SHP77 (cell line): ENCODE measurements around the gene RUNX1.

ENCODE experiments used
- DNase-seq, 2 experiments: peaks; one replicate each; lab custom pipeline; 2025; lab: John Stamatoyannopoulos, UW

Gene RUNX1

DNA sequence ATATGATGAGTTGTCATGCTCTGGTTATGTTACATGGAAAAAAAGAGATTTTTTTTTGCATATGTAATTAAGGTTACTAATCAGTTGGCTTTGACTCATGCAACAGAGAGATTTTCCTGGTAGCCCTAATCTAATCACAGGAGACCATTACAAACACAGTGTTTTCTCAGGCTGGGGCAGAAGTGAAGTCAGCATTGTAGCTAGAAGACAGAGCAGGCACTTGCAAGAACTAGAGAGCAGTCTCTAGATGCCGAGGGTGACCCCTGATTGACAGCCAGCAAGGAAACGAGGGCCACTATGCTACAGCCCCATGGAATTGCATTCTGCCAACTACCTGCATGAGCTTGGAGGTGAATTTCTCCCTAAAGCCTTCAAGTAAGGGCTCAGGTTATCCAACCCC, 151.3 kb downstream of the RUNX1 start:
- DNase-seq: no peak

- no peak for DNase-seq
These were observed 154.7 kb downstream of the RUNX1 start for GRCh38 chr21:34894401-34894800.

GRCh38 chr21:34892209-34892608, 156.9 kb downstream of the RUNX1 start:
- no peak for DNase-seq

- DNase-seq: no peak
These were observed 157.5 kb downstream of the RUNX1 start for GRCh38 chr21:34891613-34891943.

- no peak for DNase-seq
These were observed 158.1 kb downstream of the RUNX1 start for GRCh38 chr21:34890724-34891612.

- no peak for DNase-seq
These were observed 158.7 kb downstream of the RUNX1 start for GRCh38 chr21:34890470-34890723.

DNA sequence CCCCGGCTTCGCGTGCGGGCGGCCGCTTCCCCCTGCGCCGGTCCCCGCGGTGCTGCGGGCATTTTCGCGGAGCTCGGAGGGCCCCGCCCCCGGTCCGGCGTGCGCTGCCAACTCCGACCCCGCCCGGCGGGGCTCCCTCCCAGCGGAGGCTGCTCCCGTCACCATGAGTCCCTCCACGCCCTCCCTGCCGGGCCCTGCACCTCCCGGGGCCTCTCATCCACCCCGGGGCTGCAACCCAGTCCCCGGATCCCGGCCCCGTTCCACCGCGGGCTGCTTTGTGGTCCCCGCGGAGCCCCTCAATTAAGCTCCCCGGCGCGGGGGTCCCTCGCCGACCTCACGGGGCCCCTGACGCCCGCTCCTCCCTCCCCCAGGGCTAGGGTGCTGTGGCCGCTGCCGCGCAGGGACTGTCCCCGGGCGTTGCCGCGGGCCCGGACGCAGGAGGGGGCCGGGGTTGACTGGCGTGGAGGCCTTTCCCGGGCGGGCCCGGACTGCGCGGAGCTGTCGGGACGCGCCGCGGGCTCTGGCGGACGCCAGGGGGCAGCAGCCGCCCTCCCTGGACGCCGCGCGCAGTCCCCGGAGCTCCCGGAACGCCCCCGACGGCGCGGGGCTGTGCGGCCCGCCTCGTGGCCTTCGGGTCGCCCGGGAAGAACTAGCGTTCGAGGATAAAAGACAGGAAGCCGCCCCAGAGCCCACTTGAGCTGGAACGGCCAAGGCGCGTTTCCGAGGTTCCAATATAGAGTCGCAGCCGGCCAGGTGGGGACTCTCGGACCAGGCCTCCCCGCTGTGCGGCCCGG, 159.2 kb downstream of the RUNX1 start:
- peak; percentile 22 to 63 for DNase-seq

DNA sequence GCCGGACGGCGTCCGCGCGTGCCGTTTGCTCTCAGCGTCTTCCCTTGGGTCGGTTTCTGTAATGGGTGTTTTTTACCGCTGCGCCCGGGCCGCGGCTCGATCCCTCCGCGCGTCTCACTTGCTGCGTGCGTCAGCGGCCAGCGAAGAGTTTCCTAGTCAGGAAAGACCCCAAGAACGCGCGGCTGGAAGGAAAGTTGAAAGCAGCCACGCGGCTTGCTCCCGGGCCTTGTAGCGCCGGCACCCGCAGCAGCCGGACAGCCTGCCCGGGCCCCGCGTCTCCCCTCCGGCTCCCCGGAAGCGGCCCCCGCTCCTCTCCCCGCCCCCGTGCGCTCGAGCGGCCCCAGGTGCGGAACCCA, 159.8 kb downstream of the RUNX1 start:
- DNase-seq: peak in 1 of 2 experiments; percentile 41

DNA sequence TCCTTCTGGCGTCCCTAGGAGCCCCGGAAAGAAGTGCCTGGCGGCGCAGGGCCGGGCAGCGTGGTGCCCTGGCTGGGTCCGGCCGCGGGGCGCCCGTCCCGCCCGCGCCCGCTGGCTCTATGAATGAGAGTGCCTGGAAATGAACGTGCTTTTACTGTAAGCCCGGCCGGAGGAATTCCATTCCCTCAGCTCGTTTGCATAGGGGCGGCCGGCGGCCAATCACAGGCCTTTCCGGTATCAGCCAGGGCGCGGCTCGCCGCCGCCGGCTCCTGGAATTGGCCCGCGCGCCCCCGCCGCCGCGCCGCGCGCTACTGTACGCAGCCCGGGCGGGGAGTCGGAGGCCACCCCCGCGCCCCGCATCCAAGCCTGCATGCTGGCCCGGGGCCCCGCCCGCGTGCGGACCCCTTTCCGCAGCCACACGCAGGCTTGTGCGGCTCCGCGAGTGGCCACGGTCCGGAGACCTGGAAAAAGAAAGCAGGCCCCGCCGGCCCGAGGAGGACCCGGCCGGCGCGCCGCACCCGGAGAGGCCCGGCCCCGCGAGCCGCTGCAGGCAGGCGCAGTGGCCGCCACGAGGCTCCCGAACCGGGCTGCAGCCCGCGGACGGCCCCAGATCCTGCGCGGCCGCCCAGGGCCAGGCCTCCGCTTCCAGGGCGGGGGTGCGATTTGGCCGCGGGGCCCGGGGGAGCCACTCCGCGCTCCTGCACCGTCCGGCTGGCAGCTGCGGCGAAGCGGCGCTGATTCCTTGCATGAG, 160.4 kb downstream of the RUNX1 start:
- peak; percentile 86 to 93 for DNase-seq

DNA sequence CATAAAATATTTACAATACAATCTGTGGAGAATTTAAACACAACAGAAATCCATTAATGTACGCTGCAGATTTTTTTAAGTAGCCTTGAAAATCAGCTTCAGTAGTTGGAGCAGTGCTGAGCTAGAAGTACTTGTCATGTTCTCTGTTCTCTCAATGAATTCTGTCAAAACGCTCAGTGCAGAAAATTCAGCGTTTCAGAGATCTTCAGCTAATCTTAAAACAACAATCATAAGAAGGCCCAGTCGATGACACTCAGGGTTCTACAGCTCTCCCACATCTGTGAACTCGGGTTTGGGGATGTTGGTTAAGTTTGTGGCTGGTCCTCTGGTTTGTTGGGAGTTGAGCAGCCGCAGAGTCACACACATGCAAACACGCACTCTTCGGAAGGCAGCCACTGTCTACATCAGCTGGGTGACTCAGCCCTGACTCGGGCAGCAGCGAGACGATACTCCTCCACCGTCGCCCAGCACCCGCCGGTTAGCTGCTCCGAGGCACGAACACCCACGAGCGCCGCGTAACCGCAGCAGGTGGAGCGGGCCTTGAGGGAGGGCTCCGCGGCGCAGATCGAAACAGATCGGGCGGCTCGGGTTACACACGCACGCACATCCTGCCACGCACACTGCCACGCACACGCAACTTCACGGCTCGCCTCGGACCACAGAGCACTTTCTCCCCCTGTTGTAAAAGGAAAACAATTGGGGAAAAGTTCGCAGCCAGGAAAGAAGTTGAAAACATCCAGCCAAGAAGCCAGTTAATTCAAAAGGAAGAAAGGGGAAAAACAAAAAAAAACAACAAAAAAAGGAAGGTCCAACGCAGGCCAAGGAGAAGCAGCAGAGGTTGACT, 161.2 kb downstream of the RUNX1 start:
- DNase-seq: peak; percentile 53 to 72

GRCh38 chr21:34887105-34887442, 162.0 kb downstream of the RUNX1 start:
- no peak for DNase-seq

- no peak for DNase-seq
These were observed 162.6 kb downstream of the RUNX1 start for GRCh38 chr21:34886240-34887104.

GRCh38 chr21:34885626-34886239, 163.4 kb downstream of the RUNX1 start:
- DNase-seq: no peak

- DNase-seq: no peak
These were observed 164.0 kb downstream of the RUNX1 start for GRCh38 chr21:34885125-34885524.

- no peak for DNase-seq
These were observed 164.7 kb downstream of the RUNX1 start for GRCh38 chr21:34884346-34884929.

DNA sequence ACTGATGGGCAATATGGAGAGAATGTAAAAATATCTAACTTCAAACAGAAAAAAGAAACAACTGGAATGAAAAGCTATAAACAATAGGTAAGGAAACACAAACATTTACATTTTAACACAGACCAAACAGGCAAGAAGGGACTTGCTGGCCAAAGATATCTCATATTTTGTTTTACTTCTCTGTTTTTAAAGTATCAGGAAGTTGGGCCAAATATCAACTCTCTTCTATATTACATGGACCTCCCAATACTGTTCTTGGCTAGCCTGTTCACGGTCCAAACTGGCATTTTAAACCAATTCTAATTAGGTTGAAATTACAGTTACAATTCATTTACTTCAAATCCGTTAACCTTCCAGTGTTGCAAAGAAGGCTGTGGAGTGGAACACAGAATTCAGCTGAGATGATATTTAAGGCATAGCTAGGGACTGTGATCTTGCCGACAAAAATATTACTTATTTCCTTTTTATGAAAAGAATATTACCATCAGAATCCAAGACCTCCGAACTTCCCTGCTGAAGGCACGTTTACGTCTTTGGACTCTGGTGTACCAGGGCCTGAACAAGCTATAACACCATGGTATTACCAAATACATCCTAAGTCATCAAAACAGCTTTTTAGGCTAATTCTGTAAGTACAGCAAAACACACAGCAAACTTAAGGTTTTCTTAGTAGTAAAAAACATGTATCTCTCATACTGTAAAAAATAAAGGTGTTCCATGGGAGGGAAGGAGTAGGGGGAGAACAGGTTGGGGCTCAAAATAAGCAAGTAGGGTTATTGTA, 165.4 kb downstream of the RUNX1 start:
- no peak for DNase-seq

GRCh38 chr21:34882719-34883131, 166.4 kb downstream of the RUNX1 start:
- DNase-seq: no peak

DNA sequence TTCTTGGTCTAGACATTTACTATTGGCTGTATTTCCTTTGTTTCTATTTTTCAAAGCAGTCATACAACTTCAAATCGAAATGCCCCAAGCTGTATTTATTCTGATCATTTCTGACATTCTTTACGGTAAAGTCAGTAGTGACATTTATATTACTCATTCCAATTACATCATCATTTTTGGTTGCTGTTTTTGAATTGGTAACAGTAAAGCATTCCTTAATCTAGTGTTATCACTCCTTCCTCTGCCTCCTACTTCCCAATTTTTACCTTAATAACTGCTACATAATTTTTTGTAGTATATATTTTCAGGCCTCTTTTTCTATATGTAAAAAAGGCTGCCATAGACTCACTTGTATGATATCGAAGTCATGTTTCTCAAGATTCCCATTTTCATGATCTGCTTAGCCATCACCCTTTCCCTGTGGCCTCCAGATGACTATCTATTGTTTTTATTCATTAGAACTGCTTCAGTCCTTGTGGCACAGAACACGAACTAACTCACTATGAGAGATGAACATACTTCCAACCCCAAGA, 167.2 kb downstream of the RUNX1 start:
- DNase-seq: no peak

- DNase-seq: no peak
These were observed 167.7 kb downstream of the RUNX1 start for GRCh38 chr21:34881421-34881820.
